Measurements from ENCODE around the gene MYCBPAP. TPM values are rescaled to one million over a fixed set of nuclear protein-coding genes. Genes with fewer than 3 reads are reported as not detected.

Gene MYCBPAP
- total RNA-seq, 2 donors from 2014 or later, result 0.30 to 1.6 TPM

DNA sequence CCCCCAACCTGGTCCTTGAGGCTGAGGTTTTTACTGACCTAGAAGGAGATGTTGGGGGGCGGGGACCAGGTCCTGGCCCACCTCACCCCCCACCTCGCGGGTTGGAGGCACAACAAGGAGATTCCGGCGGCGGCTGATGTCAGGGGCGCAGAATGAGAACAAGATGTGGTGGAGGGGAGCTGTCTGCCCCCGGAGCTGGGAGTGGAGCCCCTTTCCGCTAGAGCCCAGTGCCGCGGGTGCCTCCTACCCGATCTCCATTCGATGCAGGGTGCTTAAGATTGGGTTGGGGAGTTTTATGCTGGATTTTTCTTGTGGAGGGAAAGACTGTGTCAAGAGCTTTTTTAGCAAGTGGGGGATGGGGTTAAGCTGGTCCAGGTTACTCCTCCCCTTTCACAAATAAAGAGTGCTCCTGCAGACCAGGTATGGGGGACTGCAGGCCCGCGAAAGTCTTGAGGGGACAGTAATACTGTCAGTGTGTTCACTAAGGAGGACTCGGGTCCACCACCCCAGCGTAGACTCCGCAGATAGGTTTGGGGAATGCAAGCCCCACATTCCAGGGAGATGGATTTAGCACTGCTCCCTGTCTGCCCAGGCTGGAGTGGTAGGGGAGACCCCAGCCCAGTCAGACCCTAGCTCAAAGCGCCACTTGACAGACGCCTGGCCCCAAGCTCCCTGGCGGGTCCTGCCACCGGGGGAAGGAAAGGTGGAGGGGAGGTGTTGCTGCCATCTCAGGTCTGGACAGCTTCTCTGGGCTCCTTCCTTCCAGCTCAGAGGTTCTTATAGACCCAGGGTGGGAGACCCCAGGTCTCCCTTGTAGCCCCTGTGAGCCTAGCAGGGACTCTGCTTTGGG lies 54.2 kb downstream of the MYCBPAP start:
- DNase-seq (ENCODE audit: low spot score in 2 of 2) (no peak), ATAC-seq (no peak)
- no peaks in the 10 kb centered on the region for H3K9me3 Mint-ChIP-seq
- no peaks in the 10 kb centered on the region for H3K36me3 Mint-ChIP-seq
- no peak overlapping the region for H3K27ac Mint-ChIP-seq

DNA sequence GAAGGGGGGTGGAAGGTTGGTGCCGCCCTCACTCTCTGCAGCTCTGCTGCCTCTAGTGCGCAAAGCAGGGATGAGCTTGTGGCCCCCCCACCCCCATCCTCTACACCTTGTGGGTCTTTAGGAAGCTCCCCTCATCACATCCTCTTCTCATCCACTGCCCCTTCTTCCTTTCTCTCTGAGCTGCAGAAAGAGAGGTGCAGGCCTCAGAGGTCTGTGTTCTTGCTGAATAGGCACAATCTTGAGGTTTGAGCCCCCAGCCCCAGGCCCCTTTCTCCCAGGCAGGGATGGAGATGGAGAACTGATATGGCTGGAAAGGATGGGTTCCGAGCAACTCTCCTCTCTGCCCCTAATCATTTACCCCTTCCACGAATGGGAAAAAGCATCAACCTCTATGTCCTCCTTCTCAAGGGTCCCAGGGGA lies 54.9 kb downstream of the MYCBPAP start:
- ATAC-seq, result no peak
- no peaks in the 10 kb centered on the region for H3K36me3 Mint-ChIP-seq

DNA sequence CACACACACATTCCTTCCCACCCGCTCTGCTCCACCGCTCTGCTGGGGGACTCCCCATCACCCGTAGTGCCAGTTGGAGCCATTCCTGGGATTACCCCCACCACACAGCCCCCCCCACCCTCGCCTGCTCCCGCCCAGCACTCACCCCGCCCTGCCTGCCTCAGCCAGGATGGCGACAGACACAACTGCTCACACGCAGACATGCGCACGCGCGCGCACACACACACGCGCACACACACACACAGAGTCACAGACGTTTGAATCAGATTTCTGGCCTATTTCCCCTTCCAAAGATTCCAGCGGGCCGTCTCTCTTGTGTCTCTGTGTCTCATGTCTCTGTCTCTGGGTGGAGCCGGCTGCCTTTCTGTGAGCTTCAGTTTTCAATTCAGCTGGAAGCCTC lies 56.7 kb downstream of the MYCBPAP start:
- no peak for DNase-seq (ENCODE audit: low spot score in 2 of 2)
- Mint-ChIP-seq H3K27ac (no peak overlapping the region), H3K36me3 (no peaks in the 10 kb centered on the region), H3K9me3 (no peaks in the 10 kb centered on the region)
- ATAC-seq, result no peak

More for the DNA sequence above, 54.9 kb downstream of the MYCBPAP start:
- no peak for DNase-seq (ENCODE audit: low spot score in 2 of 2)
- H3K9me3 Mint-ChIP-seq, result no peaks in the 10 kb centered on the region
- no peak overlapping the region for H3K27ac Mint-ChIP-seq

DNA sequence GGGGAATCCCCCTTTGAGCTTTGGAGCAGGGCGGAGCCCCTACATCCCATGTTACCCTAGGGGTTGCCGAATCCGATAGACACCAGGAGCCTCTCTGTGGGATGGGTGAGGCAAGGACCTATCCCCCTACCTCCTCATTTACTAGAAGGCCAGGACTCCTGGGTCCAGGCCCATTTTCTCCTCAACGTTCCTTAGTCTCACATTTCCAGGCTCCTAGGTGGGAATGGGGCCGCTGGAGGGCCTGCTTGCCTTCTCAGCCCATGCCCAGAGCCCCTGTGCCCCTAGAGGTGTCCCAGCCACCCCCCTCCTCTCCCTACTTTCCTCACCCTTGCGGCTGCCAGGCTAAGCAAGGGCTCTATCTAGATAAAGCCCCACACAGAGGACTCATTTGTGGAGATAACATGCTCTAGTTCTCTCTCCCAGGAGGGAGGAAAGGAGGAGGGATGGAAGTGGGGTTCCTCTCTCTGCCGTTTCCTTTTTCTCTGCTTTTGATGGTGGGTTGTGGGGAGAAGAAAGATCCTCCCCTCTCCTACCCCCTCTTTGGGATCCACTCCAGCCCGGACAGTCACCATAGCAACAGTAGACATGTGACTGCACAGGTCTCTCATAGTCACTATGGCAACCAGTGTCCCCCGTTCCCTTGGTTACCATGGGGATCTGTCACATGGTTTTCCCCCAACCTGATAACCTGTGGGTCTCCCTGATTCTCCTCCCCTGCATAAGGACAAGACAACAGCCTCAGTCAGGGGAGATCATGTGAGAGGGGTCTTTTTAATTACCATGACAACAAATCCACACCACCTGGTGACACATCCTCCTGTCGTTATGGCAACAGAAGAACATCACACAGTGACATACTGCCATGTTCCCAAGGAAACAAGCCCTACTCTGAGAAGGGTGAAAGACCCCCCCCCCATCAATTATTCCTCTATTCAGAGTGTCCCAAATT lies 57.4 kb downstream of the MYCBPAP start:
- DNase-seq (ENCODE audit: low spot score in 2 of 2) (no peak), ATAC-seq (peak in 1 of 2 donors; percentile 33)
- Mint-ChIP-seq H3K27ac (peak overlapping the region in 1 of 2 donors; percentile 77), H3K9me3 (no peaks in the 10 kb centered on the region), H3K36me3 (no peaks in the 10 kb centered on the region)

DNA sequence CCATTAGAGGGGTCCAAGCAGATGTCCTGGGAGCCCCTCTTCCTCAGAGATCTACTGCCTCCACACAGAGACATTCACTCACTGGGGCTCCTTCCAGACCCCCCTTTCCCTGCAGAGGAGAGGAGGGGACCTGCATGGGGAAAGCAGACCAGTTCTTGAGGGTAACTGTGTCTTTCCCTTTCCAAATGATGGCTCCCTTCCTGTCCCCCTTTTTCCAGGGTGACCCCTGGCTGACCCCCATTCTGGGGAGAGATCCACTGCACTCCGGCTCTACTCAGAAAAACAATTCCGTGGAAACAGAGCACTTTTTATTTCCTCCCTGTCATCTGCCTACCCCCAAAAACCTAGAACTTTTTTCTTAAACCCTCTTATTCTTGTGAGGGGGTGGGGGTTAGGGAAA lies 58.6 kb downstream of the MYCBPAP start:
- Mint-ChIP-seq H3K9me3 (no peaks in the 10 kb centered on the region), H3K36me3 (no peaks in the 10 kb centered on the region), H3K27ac (no peak overlapping the region)
- DNase-seq (ENCODE audit: low spot score in 2 of 2), result no peak
- ATAC-seq, result no peak

DNA sequence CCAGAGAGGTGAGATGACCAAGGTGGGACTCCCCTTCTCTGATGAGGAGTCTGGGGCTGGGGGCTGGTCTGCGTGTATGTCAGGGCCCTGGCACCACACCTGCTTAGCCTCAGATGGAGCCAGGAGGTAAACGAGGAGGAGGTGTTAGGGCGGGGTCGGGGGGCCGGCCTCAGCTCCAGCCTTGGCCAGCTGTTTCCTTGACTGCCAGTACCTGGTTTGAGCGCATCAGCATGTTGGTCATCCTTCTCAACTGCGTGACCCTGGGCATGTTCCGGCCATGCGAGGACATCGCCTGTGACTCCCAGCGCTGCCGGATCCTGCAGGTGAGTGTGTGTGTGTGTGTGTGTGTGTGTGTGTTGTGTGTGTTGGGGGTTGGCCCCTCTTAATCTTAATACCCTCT lies 60.4 kb downstream of the MYCBPAP start:
- no peaks in the 10 kb centered on the region for H3K36me3 Mint-ChIP-seq
- ATAC-seq, result no peak
- no peaks in the 10 kb centered on the region for H3K9me3 Mint-ChIP-seq
- DNase-seq (ENCODE audit: low spot score in 2 of 2), result no peak
- no peak overlapping the region for H3K27ac Mint-ChIP-seq

DNA sequence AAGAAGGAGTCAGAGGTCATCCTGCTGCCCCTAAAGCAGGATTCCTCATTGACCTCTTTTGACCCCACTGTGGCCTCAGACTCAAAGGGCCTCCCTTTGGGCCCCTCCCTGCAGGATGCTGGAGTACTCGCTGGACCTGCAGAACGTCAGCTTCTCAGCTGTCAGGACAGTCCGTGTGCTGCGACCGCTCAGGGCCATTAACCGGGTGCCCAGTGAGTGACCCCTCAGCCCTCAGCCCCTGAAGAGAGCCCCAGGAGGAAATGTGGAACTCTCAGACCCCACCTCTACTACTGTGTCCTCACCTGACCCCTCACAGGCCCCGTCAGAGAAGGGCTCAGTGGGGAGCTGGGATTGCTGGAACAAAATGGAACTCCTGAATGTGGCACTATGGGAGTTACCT lies 61.4 kb downstream of the MYCBPAP start:
- Mint-ChIP-seq H3K27ac (no peak overlapping the region), H3K9me3 (no peaks in the 10 kb centered on the region), H3K36me3 (no peaks in the 10 kb centered on the region)
- DNase-seq (ENCODE audit: low spot score in 2 of 2), result no peak
- ATAC-seq, result no peak

DNA sequence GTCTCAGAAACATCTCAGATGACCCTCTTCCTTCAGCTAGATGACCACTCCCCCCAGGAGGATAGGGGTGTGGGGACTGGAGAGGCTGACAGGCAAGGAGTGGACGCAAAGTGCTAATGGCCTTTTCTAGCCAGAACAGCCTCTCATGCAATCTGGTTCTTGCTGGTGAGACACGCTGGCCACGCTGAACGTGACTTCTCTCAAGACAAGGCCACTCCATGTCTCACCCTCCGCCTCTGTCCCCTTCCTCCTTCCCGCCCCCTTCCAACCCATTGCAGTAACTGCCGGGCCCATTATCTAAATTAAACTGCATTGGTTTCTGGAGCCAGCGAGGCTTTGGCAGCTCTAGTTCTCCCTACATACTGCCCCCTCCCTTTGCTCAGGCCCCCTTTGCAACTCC lies 61.8 kb downstream of the MYCBPAP start:
- Mint-ChIP-seq H3K36me3 (no peaks in the 10 kb centered on the region), H3K27ac (no peak overlapping the region), H3K9me3 (no peaks in the 10 kb centered on the region)
- DNase-seq (ENCODE audit: low spot score in 2 of 2), result no peak
- ATAC-seq, result no peak

DNA sequence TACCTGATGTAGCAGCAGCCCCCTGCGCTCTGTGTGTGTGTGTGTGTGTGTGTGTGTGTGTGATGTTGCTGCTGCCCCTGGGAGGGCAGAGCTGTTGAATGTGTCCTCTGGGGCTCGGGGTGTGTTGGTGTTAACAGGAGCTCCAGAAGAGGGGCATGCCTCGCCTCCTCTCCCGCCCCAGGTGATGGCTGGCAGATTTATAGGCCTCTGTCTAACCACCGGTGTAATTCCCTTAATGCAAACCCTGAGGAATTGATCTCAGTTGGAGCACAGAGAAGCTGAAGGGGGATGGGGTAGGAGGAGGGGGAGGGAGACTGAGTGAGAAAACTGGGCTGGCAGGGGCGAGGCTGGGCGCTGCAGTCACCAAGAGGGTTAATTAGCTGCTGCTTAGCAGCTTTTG lies 62.3 kb downstream of the MYCBPAP start:
- no peaks in the 10 kb centered on the region for H3K36me3 Mint-ChIP-seq

DNA sequence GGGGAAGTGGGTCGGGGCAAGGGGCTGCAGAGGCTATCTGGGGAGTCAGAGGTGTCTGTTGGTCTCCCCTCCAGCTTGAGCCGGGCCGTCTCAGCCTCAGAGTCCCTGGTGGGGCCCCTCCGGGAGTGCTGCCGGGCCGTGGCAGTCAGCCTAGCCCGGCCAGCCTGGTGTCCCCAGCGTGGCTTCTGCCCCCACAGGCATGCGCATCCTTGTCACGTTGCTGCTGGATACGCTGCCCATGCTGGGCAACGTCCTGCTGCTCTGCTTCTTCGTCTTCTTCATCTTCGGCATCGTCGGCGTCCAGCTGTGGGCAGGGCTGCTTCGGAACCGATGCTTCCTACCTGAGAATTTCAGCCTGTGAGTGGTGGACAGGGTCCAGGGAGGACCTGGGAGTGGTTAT lies 63.4 kb downstream of the MYCBPAP start:
- DNase-seq (ENCODE audit: low spot score in 2 of 2) (no peak), ATAC-seq (no peak)
- H3K27ac Mint-ChIP-seq, result no peak overlapping the region
- H3K36me3 Mint-ChIP-seq, result no peaks in the 10 kb centered on the region
- H3K9me3 Mint-ChIP-seq, result no peaks in the 10 kb centered on the region

More for the DNA sequence above, 62.3 kb downstream of the MYCBPAP start:
- H3K9me3 Mint-ChIP-seq, result no peaks in the 10 kb centered on the region
- no peak for ATAC-seq
- H3K27ac Mint-ChIP-seq, result no peak overlapping the region
- no peak for DNase-seq (ENCODE audit: low spot score in 2 of 2)

DNA sequence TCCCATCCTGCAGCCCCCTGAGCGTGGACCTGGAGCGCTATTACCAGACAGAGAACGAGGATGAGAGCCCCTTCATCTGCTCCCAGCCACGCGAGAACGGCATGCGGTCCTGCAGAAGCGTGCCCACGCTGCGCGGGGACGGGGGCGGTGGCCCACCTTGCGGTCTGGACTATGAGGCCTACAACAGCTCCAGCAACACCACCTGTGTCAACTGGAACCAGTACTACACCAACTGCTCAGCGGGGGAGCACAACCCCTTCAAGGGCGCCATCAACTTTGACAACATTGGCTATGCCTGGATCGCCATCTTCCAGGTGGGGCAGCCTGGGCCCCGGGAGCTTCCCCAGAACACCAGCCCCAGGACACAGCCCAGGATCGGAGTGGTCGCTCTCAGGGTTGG lies 64.3 kb downstream of the MYCBPAP start:
- H3K9me3 Mint-ChIP-seq, result no peaks in the 10 kb centered on the region
- H3K27ac Mint-ChIP-seq, result no peak overlapping the region
- DNase-seq (ENCODE audit: low spot score in 2 of 2) (no peak), ATAC-seq (no peak)
- no peaks in the 10 kb centered on the region for H3K36me3 Mint-ChIP-seq

DNA sequence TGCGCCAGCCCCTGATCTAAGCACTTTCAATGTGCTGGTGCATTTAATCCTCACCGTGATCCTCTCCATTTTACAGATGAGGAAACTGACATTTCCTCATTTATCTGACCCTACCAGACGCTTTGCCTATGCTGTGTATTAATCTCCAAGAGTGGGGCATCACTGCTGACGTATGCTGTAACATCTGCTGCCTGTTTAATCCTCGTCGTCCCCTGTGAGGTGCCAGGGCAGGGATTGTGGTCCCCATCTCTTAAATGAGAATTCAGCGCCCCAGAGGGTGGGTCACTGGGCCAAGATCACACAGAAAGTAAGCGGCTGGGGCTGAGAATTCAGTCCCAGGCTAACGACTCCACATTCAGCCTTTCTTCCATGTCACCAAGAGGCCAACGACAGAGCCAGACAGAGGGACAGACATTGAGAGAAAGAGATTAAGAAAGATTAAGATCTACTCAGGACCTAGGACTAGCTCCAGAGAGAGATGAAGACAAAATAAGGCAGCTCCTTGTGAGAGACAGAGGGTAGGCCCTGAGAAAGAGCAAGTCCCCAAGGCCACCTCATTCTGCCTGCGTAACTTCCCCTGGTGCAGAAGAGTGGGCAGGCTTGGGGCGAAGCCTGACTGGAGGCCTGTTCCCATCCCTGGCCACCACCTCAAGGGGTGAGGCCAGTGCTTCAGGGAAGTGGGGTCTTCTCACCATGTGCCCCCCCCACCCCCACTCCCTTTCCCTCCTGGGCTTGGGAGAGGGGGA lies 65.8 kb downstream of the MYCBPAP start:
- Mint-ChIP-seq H3K27ac (no peak overlapping the region), H3K36me3 (no peaks in the 10 kb centered on the region), H3K9me3 (no peaks in the 10 kb centered on the region)
- DNase-seq (ENCODE audit: low spot score in 2 of 2) (no peak), ATAC-seq (no peak)

DNA sequence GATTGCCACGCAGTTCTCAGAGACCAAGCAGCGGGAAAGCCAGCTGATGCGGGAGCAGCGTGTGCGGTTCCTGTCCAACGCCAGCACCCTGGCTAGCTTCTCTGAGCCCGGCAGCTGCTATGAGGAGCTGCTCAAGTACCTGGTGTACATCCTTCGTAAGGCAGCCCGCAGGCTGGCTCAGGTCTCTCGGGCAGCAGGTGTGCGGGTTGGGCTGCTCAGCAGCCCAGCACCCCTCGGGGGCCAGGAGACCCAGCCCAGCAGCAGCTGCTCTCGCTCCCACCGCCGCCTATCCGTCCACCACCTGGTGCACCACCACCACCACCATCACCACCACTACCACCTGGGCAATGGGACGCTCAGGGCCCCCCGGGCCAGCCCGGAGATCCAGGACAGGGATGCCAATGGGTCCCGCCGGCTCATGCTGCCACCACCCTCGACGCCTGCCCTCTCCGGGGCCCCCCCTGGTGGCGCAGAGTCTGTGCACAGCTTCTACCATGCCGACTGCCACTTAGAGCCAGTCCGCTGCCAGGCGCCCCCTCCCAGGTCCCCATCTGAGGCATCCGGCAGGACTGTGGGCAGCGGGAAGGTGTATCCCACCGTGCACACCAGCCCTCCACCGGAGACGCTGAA lies 67.5 kb downstream of the MYCBPAP start:
- DNase-seq (ENCODE audit: low spot score in 2 of 2) (no peak), ATAC-seq (no peak)
- no peaks in the 10 kb centered on the region for H3K36me3 Mint-ChIP-seq
- no peaks in the 10 kb centered on the region for H3K9me3 Mint-ChIP-seq
- H3K27ac Mint-ChIP-seq, result no peak overlapping the region

DNA sequence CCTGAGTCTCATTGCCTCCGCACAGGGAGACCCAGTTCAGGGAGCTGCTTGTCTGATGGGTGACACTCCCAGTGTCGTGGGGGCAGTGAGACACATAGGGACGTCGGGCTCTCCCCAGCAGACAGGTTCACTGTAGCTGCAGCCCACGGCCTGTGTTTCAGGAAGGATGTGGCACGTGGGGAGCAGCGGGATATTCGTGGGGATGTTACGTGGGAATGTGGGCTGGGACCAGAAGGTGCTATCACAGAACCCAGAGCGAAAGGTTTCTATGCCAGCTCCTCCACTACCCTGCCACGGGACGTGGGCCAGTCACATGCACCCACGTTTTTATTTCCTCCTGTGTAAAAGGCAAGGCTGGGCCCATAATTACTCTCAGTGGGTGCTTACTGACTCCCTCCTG lies 68.6 kb downstream of the MYCBPAP start:
- Mint-ChIP-seq H3K36me3 (no peaks in the 10 kb centered on the region), H3K9me3 (no peaks in the 10 kb centered on the region), H3K27ac (no peak overlapping the region)
- ATAC-seq (no peak), DNase-seq (ENCODE audit: low spot score in 2 of 2) (no peak)

DNA sequence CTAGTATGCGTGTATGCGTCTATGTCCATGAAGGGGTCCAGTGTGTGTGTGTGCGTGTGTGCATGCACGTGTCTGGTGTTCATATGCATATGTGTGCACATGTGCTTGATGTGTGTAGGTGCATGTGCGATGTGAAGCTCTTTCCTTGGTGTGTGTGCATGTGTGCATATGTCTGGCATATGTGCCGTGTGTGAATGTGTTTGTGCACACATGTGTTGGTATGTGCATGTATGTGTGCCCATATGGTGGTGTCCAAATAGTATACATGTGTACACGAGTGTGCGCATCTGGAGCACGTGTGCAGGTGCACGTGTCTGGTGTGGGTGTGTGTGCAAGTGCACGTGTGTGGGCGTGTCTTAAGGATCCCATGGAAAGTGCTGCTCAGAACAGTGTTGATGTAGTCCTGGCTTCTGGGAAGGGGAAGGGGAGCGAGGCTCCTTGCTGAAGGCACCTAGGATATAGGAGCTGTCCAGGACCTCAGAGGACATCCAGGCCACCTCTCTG lies 69.3 kb downstream of the MYCBPAP start:
- Mint-ChIP-seq H3K27ac (no peak overlapping the region), H3K36me3 (no peaks in the 10 kb centered on the region), H3K9me3 (no peaks in the 10 kb centered on the region)
- DNase-seq (ENCODE audit: low spot score in 2 of 2) (no peak), ATAC-seq (no peak)

DNA sequence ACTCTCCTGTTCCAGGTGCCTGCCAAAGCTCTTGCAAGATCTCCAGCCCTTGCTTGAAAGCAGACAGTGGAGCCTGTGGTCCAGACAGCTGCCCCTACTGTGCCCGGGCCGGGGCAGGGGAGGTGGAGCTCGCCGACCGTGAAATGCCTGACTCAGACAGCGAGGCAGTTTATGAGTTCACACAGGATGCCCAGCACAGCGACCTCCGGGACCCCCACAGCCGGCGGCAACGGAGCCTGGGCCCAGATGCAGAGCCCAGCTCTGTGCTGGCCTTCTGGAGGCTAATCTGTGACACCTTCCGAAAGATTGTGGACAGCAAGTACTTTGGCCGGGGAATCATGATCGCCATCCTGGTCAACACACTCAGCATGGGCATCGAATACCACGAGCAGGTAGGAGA lies 69.9 kb downstream of the MYCBPAP start:
- H3K36me3 Mint-ChIP-seq, result no peaks in the 10 kb centered on the region

More for the DNA sequence above, 69.9 kb downstream of the MYCBPAP start:
- H3K27ac Mint-ChIP-seq, result no peak overlapping the region
- ATAC-seq (no peak), DNase-seq (ENCODE audit: low spot score in 2 of 2) (no peak)
- H3K9me3 Mint-ChIP-seq, result no peaks in the 10 kb centered on the region

All from activated naive CD4-positive, alpha-beta T cell treated with anti-CD3 and anti-CD28 coated beads, Interleukin-2, amount 50 U/mL, for 72 hours (primary cell).